Measurements from ENCODE around the gene PKP4. TPM values are rescaled to one million over a fixed set of nuclear protein-coding genes. Genes with fewer than 3 reads are reported as not detected.

Gene PKP4
- total RNA-seq, 1 donor, result 62.2 TPM

DNA sequence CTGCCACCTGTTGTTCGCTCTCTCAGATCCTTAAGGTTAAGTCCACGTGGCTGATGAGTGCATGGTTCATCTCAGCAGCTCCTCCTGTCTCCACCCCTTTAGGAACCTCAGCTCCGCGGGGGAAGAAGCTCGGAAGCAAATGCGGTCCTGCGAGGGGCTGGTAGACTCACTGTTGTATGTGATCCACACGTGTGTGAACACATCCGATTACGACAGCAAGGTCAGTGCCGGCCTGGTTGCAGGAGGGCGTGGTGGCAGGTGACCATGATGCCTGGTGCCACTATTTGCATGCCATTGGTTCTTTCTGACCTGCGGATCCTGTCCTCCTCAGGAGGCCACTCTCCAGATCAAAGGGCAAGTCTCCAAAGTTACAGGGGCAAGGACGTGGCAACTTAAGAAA, 204.5 kb downstream of the PKP4 start:
- DNase-seq (ENCODE audit: low read depth), result no peak
- no peak overlapping the region for H3K4me3 ChIP-seq (ENCODE audit: low read depth, low read length)
- TF ChIP-seq, protein P1, sequence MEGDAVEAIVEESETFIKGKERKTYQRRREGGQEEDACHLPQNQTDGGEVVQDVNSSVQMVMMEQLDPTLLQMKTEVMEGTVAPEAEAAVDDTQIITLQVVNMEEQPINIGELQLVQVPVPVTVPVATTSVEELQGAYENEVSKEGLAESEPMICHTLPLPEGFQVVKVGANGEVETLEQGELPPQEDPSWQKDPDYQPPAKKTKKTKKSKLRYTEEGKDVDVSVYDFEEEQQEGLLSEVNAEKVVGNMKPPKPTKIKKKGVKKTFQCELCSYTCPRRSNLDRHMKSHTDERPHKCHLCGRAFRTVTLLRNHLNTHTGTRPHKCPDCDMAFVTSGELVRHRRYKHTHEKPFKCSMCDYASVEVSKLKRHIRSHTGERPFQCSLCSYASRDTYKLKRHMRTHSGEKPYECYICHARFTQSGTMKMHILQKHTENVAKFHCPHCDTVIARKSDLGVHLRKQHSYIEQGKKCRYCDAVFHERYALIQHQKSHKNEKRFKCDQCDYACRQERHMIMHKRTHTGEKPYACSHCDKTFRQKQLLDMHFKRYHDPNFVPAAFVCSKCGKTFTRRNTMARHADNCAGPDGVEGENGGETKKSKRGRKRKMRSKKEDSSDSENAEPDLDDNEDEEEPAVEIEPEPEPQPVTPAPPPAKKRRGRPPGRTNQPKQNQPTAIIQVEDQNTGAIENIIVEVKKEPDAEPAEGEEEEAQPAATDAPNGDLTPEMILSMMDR (IDR thresholded peaks at IDR 0.05; ENCODE audit: insufficient read depth, low read depth, low read length), result no peak

DNA sequence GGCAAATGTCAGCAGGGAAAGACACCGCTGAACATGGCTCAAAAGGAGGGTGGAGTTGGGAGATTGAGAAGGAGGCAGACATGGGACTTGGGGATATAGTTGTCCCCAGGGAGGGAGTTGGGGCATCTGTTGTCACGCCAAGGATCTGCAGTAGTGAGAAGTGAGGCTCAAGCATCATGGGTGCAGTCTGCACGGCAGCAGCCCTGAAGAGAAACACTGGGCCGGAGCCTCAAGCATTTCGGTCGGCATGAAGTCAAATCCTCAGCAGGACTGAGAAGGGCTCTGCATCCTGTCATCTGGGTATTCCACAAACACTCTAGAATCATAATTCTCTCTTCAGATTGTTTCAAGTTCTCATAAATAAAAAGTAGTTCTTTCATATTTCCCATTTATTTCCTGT, 205.7 kb downstream of the PKP4 start:
- H3K4me3 ChIP-seq (ENCODE audit: low read depth, low read length), result no peak overlapping the region
- DNase-seq (ENCODE audit: low read depth), result no peak
- TF ChIP-seq, protein P1 (IDR thresholded peaks at IDR 0.05; ENCODE audit: insufficient read depth, low read depth, low read length), result no peak

DNA sequence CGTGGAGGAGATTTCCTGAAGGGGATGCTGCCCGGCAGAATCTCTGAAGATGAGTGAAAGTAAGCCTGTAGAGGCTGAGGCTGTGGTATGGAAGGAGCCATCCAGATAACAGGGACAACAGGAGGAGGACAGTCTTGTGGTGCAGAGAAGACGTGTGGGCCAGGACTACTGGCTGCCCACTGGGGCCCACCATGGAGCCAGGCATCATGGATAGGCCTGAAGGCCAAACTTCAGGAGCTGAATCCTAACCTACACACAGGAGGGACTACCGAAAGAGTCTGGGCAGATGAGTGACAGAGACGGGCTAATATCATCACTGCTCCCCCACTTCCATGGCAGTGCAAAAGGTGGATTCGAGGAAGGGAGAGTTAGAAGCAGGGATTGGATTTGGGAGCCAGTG, 207.0 kb downstream of the PKP4 start:
- TF ChIP-seq, protein P1 (IDR thresholded peaks at IDR 0.05; ENCODE audit: insufficient read depth, low read depth, low read length), result no peak
- DNase-seq (ENCODE audit: low read depth), result no peak
- H3K4me3 ChIP-seq (ENCODE audit: low read depth, low read length), result no peak overlapping the region

DNA sequence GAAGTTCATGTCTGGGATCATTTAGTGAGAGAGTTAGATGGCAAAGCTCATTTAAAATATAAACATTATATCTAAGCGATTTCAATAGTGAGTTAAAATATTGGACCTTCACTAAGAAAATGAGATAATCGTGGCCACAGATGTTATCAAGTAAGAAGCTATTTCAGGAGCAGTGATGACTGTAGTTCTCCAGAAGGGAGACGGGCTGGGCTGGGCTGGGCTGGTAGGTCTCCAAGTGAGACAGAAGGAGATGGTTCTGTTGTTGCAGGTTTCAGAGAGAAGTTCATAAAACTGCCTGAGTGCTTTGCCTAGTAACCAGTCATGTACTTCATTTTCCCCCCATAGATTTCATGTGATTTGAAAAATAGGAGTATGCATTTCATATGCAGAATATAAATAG, 208.2 kb downstream of the PKP4 start:
- TF ChIP-seq, protein P1 (IDR thresholded peaks at IDR 0.05; ENCODE audit: insufficient read depth, low read depth, low read length), result no peak
- no peak for DNase-seq (ENCODE audit: low read depth)
- no peak overlapping the region for H3K4me3 ChIP-seq (ENCODE audit: low read depth, low read length)

DNA sequence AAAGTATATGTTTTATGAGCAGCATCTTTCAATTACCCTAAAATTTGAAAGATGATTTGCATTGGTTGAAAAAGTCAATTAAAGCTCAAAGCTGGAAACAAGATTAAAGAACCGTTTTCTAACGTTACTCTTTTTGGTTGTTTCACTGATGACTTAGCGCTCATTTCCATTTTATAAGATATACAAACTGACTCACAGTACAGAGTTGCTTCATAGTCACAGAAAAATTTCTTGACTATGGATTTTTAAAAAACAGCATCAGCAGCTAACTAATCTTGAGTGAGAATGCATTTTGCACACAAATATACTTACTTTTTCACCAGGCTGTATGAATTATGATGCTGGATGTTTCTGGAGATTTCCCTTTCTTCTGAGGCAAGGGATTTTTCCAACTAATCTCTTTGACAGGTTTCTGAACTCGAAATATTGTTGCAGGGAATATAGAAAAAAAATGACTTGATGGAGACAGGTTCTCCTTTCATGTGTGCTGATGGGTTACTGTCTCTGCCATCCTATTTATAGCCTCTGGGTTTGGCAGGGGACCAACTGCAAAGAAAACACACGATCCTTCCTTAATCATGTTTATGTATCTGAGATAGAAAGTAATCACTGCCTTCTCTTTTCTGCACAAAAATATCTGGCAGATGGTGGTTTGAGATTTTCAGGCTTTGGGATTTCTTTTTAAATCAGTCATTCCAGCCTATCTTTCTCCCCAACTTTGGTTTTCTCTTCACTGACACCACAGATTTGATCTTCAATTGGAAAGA, 209.0 kb downstream of the PKP4 start:
- peak; percentile 38 for DNase-seq (ENCODE audit: low read depth)
- no peak overlapping the region for H3K4me3 ChIP-seq (ENCODE audit: low read depth, low read length)
- TF ChIP-seq, protein P1 (IDR thresholded peaks at IDR 0.05; ENCODE audit: insufficient read depth, low read depth, low read length), result no peak

DNA sequence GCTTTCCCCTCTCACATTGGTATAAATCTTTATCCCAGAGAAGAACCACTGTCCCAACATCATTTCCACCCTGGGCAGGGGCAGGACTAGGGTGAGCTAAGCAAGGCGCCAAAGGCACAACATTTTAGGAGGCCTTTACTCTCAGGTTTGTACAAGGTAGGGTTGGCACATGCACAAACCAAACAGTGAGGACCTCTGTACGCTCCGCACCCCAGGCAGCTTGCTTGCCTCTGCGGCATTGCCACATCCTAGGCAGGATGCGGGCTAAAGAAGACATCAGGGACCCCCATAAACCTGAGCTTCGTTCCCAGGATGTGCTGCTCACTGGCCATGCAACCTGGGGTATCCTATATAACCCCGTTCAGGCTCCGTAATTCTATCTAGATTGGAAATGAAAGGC, 210.2 kb downstream of the PKP4 start:
- TF ChIP-seq, protein P1 (IDR thresholded peaks at IDR 0.05; ENCODE audit: insufficient read depth, low read depth, low read length), result no peak
- no peak overlapping the region for H3K4me3 ChIP-seq (ENCODE audit: low read depth, low read length)
- no peak for DNase-seq (ENCODE audit: low read depth)

DNA sequence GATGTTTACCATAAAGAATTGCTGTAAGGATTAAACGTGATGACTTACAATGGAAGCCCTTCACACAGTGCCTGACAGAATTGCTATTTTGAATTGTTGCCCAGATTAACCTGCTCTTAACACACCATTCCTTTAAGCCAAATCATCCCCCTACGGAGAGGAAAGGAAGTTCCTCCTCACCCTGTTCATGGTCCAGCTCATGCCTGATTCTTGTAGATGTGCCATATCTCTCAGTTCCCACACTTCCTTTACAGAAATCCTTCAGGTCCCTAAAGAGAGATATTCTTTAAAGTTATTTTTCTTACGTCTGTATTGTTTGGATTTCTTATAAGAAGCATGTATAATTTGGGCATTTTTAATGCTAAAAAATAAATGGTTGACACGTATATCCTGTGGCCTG, 210.8 kb downstream of the PKP4 start:
- TF ChIP-seq, protein P1 (IDR thresholded peaks at IDR 0.05; ENCODE audit: insufficient read depth, low read depth, low read length), result no peak
- H3K4me3 ChIP-seq (ENCODE audit: low read depth, low read length), result no peak overlapping the region
- DNase-seq (ENCODE audit: low read depth), result no peak

All from fibroblast of villous mesenchyme (primary cell).